GM21367 (cell line): Measurements from ENCODE around the gene TMEM151B.

Experiments
- ATAC-seq: cut with Tn5 transposase; IDR thresholded peaks from one replicate; pipeline ENCODE4 v1.9.1; 2021; ENCODE audit not compliant: unreplicated experiment

Gene TMEM151B

GRCh38 chr6:44277763-44278162 is 7.5 kb downstream of the TMEM151B start:
- no peak for ATAC-seq

GRCh38 chr6:44278315-44278714 is 8.1 kb downstream of the TMEM151B start:
- ATAC-seq, result no peak

- no peak for ATAC-seq
Observed at GRCh38 chr6:44278774-44279697, 8.8 kb downstream of the TMEM151B start.

- no peak for ATAC-seq
Observed at GRCh38 chr6:44284121-44284520, 13.9 kb downstream of the TMEM151B start.

GRCh38 chr6:44284867-44285266 is 14.6 kb downstream of the TMEM151B start:
- no peak for ATAC-seq

GRCh38 chr6:44285552-44286284 is 15.5 kb downstream of the TMEM151B start:
- ATAC-seq, result no peak

GRCh38 chr6:44286285-44286565 is 16.0 kb downstream of the TMEM151B start:
- no peak for ATAC-seq

GRCh38 chr6:44286747-44287146 is 16.5 kb downstream of the TMEM151B start:
- ATAC-seq, result no peak

- no peak for ATAC-seq
Observed at GRCh38 chr6:44289726-44290260, 19.5 kb downstream of the TMEM151B start.

GRCh38 chr6:44291841-44292240 is 21.6 kb downstream of the TMEM151B start:
- no peak for ATAC-seq

GRCh38 chr6:44292661-44293365 is 22.6 kb downstream of the TMEM151B start:
- no peak for ATAC-seq

GRCh38 chr6:44294832-44295791 is 24.9 kb downstream of the TMEM151B start:
- ATAC-seq, result no peak

- ATAC-seq, result no peak
Observed at GRCh38 chr6:44297063-44298038, 27.1 kb downstream of the TMEM151B start.

- ATAC-seq, result no peak
Observed at GRCh38 chr6:44298055-44298803, 28.0 kb downstream of the TMEM151B start.

GRCh38 chr6:44298864-44299263 is 28.6 kb downstream of the TMEM151B start:
- no peak for ATAC-seq

GRCh38 chr6:44300292-44300823 is 30.1 kb downstream of the TMEM151B start:
- ATAC-seq, result no peak

GRCh38 chr6:44301106-44301505 is 30.9 kb downstream of the TMEM151B start:
- no peak for ATAC-seq
